Measurements from ENCODE around the gene AMBN. TPM values are rescaled to one million over a fixed set of nuclear protein-coding genes. Genes with fewer than 3 reads are reported as not detected.

Gene AMBN
- total RNA-seq, 2 donors from 2014 or later: not detected

DNA sequence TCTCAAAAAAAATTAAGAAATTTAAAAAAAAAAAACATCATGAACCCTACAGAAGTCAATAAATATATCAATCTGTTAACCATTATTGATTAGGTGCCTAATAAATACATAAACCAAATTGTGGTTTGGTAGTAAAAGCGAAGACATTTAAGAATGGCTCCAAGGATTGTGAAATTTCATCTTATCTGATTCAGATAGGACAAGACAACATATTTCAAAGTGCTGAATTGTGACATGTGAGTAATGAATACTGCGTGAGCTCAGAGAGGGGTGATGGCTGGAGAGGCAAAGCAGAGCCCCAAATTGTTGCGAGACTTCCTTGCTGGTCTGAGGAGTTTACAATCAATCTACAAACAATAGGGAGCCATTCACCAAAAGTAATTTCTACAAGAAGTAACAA, 8.2 kb downstream of the AMBN start:
- H3K9ac ChIP-seq (ENCODE audit: low read depth in 2 of 2, low read length in 2 of 2): no peak overlapping the region

DNA sequence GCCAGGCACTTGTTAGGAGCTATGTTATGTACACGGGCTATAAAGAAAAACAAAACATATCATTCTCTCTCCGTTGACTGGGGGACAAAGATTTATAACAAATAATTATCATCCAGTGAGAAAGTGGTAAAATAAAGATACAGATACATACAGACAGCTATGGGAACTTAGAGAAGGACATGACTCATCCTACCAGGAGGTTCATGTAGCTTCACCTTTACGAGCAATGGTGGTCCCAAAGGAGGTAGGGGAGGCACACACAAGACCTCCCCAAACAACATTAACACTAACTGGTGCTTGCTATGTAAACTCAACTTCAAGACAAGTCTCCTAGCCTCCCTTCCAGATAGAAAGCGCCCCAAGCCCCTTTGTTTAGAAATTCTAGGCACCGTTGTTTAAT, 8.9 kb downstream of the AMBN start:
- intact Hi-C loops (cut with DNase I): no loop called here
- DNase-seq: no peak
- Histone ChIP-seq H3K27me3 (no peaks in the 10 kb centered on the region), H3K36me3 (no peaks in the 10 kb centered on the region), H3K4me3 (no peak overlapping the region), H3K9ac (ENCODE audit: low read depth in 2 of 2, low read length in 2 of 2) (no peak overlapping the region), H3K4me1 (no peaks in the 10 kb centered on the region), H3K27ac (no peak overlapping the region), H3K9me3 (no peaks in the 10 kb centered on the region)
- TF ChIP-seq, protein P1, sequence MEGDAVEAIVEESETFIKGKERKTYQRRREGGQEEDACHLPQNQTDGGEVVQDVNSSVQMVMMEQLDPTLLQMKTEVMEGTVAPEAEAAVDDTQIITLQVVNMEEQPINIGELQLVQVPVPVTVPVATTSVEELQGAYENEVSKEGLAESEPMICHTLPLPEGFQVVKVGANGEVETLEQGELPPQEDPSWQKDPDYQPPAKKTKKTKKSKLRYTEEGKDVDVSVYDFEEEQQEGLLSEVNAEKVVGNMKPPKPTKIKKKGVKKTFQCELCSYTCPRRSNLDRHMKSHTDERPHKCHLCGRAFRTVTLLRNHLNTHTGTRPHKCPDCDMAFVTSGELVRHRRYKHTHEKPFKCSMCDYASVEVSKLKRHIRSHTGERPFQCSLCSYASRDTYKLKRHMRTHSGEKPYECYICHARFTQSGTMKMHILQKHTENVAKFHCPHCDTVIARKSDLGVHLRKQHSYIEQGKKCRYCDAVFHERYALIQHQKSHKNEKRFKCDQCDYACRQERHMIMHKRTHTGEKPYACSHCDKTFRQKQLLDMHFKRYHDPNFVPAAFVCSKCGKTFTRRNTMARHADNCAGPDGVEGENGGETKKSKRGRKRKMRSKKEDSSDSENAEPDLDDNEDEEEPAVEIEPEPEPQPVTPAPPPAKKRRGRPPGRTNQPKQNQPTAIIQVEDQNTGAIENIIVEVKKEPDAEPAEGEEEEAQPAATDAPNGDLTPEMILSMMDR (IDR thresholded peaks at IDR 0.05): no peak

More for the DNA sequence above, 8.2 kb downstream of the AMBN start:
- TF ChIP-seq, protein P1 (IDR thresholded peaks at IDR 0.05): no peak
- H3K4me3 ChIP-seq: no peak overlapping the region
- intact Hi-C loops (cut with DNase I): no loop called here
- no peak for DNase-seq
- H3K27ac ChIP-seq: no peak overlapping the region
- H3K9me3 ChIP-seq: no peaks in the 10 kb centered on the region
- no peaks in the 10 kb centered on the region for H3K36me3 ChIP-seq
- H3K4me1 ChIP-seq: no peaks in the 10 kb centered on the region
- no peaks in the 10 kb centered on the region for H3K27me3 ChIP-seq

DNA sequence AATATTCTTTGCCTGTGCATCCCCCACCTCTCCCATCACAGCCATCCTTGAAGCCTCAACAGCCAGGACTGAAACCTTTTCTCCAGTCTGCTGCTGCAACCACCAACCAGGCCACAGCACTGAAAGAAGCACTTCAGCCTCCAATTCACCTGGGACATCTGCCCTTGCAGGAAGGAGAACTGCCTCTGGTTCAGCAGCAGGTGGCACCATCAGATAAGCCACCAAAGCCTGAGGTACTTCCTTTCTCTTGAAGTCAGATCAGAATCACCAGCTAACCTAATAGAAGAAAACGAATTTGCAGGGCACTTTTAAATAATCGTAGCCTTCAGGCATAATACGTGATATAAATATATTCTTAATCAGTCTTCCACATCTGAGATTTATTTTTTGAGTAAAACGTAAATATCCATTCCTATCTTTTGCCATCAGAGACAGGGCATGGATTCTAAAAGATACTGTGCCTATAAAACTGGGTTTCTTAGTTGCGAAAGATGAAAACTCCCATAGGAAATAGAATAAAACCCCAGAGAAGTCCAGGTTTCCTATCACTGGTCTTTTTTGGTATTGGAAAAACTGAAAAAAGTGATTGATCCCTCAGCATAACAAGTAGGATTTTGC, 9.5 kb downstream of the AMBN start:
- DNase-seq: peak; percentile 45
- H3K9me3 ChIP-seq: no peaks in the 10 kb centered on the region
- no peaks in the 10 kb centered on the region for H3K27me3 ChIP-seq
- no peak overlapping the region for H3K4me3 ChIP-seq
- H3K9ac ChIP-seq (ENCODE audit: low read depth in 2 of 2, low read length in 2 of 2): no peak overlapping the region
- TF ChIP-seq, protein P1 (IDR thresholded peaks at IDR 0.05): peak; percentile 76
- H3K4me1 ChIP-seq: no peaks in the 10 kb centered on the region
- intact Hi-C loops (cut with DNase I): no loop called here
- no peaks in the 10 kb centered on the region for H3K36me3 ChIP-seq
- no peak overlapping the region for H3K27ac ChIP-seq

DNA sequence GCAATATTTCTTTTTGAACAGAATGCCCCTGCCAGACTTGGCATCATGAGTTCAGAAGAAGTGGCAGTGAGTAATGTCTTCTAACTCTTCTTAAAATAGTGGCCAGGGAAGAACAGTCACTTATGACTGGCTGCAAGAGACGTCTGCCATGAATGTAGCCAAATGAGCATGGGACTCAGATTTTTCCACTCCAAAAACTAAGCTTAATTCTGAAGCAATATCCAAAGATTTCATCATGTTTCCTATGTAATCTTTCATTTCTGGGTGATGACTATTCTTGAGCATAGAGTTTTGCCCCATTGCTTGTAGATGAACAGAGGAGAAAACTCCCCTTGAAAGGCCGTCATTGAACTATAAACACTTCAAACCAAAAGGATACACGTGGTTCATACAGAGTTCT, 11.8 kb downstream of the AMBN start:
- Histone ChIP-seq H3K36me3 (no peaks in the 10 kb centered on the region), H3K4me1 (no peaks in the 10 kb centered on the region), H3K27me3 (no peaks in the 10 kb centered on the region), H3K9me3 (no peaks in the 10 kb centered on the region), H3K9ac (ENCODE audit: low read depth in 2 of 2, low read length in 2 of 2) (no peak overlapping the region), H3K4me3 (no peak overlapping the region), H3K27ac (no peak overlapping the region)
- TF ChIP-seq, protein P1 (IDR thresholded peaks at IDR 0.05): no peak
- intact Hi-C loops (cut with DNase I): no loop called here
- no peak for DNase-seq

DNA sequence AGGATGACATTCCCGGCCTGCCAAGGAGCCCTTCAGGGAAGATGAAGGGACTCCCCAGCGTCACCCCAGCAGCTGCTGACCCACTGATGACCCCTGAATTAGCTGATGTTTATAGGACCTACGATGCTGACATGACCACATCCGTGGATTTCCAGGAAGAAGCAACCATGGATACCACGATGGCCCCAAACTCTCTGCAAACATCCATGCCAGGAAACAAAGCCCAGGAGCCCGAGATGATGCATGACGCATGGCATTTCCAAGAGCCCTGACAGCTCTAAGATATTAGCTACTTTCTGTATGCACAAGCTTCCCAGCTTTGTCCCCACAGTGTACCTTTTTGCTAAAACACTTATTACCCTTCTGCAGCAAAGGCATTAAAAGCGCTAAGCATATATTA, 14.4 kb downstream of the AMBN start:
- no peaks in the 10 kb centered on the region for H3K9me3 ChIP-seq
- TF ChIP-seq, protein P1 (IDR thresholded peaks at IDR 0.05): no peak
- intact Hi-C loops (cut with DNase I): no loop called here
- H3K4me1 ChIP-seq: no peaks in the 10 kb centered on the region
- no peak overlapping the region for H3K4me3 ChIP-seq
- DNase-seq: no peak
- no peak overlapping the region for H3K27ac ChIP-seq
- no peaks in the 10 kb centered on the region for H3K27me3 ChIP-seq
- H3K36me3 ChIP-seq: no peaks in the 10 kb centered on the region
- no peak overlapping the region for H3K9ac ChIP-seq (ENCODE audit: low read depth in 2 of 2, low read length in 2 of 2)
